Neural progenitor cell (in vitro differentiated cells): ENCODE results near the gene ADAMTS18.

Experiments
- EZH2phosphoT487 ChIP-seq: fragments of 200-600 bp; sonication (generic); IDR thresholded peaks from 2 replicates; pipeline ENCODE4 v1.6.1; 2017; ENCODE audit warnings: antibody characterized with exemption
- TF ChIP-seq, protein P1 (sequence below): fragments of 200-600 bp; sonication (generic); IDR thresholded peaks from 2 replicates; pipeline ENCODE4 v1.5.1; 2017; ENCODE audit warnings: antibody characterized with exemption, mild to moderate bottlenecking

DNA sequence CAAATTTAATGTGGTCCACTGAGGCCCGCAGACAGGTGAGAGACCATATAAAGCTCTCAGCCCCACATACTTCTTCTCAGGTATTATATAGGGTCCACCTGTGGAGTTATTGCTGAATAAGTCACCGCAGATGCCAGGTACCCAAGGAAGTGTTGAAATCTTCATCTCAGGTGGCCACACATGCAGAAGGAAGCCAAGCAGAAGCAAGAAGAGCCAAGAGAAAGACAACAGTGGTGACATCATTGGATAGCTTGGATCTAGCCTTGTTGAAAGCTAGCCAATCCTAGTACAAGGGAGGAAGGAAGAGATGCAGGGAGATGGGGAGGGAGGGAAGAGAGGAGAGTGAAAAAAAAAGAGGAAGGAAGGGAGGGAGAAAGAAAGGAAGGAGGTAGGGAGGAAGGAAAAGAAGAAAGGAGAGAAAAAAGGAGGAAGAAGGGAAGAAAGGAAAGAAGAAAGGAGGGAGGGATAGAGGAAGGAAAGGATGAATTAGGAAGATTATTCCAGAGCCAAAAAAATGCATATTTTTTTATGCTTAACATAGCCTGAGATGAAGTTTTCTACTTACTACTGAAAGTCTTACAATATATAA lies 12.5 kb downstream of the ADAMTS18 start:
- TF ChIP-seq, protein P1, sequence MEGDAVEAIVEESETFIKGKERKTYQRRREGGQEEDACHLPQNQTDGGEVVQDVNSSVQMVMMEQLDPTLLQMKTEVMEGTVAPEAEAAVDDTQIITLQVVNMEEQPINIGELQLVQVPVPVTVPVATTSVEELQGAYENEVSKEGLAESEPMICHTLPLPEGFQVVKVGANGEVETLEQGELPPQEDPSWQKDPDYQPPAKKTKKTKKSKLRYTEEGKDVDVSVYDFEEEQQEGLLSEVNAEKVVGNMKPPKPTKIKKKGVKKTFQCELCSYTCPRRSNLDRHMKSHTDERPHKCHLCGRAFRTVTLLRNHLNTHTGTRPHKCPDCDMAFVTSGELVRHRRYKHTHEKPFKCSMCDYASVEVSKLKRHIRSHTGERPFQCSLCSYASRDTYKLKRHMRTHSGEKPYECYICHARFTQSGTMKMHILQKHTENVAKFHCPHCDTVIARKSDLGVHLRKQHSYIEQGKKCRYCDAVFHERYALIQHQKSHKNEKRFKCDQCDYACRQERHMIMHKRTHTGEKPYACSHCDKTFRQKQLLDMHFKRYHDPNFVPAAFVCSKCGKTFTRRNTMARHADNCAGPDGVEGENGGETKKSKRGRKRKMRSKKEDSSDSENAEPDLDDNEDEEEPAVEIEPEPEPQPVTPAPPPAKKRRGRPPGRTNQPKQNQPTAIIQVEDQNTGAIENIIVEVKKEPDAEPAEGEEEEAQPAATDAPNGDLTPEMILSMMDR, result no peak
- no peak for TF ChIP-seq EZH2phosphoT487
